GM18907 (cell line): Measurements from ENCODE around the gene IQCC.

Source experiments
- ATAC-seq: cut with Tn5 transposase; IDR thresholded peaks from one replicate; pipeline ENCODE4 v1.9.1; 2021; ENCODE audit warnings: mild to moderate bottlenecking, moderate library complexity; ENCODE audit not compliant: unreplicated experiment

Gene IQCC

DNA sequence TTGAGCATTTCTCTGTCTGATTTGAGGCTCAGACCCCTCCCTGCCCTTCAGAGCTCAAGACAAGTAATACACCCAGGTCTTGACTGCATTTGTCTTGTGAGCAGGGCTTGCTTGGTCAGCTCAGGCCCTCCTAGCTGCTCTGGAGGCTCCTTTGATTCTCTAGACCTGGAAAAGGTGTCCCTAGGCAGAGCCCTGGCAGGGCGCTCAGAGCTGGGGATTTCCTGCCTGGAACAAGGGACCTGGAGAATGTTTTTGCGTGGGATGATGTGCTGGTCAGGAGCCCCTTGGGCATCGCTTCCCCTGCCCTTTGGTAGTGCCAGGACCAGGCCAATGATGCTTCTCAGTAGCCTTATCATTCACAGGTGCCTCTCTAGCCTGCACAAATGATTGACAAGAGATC, 9.9 kb upstream of the IQCC start:
- ATAC-seq = no peak

DNA sequence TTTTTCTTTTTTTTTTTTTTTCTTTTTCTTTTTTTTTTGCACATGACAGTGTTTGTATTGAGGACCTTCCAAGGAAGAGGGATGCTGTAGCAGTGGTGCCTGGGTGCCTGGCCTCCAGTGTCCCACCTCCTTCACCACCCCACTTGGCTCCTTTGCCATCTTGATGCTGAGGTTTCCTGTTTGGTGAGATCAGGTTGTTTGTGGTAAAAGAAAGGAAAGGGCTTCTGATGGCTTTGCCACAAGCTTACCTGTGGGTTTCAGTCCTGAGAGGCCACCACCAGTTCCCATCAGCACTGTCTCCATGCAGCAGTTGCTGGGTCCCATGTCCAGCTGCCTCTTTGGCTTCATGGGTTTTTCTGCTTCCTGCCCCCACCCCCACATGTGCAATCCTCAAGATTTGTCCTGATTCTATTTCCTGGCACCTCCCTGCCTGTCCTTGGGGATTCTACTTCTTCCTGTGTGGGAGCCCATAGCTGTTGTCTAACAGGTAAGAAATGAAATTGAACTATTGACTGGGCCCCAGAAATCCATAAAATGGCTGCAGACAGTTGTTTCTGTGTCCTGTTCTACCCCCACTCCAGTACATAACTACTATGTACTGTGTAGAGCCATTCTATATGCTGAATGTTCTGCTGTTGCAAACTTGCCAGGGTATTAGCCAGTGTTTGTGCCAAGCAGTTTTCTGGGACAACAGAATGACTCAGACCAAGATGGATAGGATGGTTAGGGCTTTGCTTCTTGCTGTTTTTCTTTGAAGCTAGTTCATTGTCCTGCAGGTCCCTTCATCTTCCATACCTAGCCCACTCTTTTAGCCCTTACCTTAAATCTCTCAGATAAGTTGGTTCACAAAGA, 9.3 kb upstream of the IQCC start:
- ATAC-seq = no peak

GRCh38 chr1:32197074-32197473, 8.4 kb upstream of the IQCC start:
- ATAC-seq = no peak

- no peak for ATAC-seq
Observed at GRCh38 chr1:32197837-32198236, 7.6 kb upstream of the IQCC start.

- ATAC-seq = no peak
Observed at GRCh38 chr1:32198237-32199042, 7.0 kb upstream of the IQCC start.

DNA sequence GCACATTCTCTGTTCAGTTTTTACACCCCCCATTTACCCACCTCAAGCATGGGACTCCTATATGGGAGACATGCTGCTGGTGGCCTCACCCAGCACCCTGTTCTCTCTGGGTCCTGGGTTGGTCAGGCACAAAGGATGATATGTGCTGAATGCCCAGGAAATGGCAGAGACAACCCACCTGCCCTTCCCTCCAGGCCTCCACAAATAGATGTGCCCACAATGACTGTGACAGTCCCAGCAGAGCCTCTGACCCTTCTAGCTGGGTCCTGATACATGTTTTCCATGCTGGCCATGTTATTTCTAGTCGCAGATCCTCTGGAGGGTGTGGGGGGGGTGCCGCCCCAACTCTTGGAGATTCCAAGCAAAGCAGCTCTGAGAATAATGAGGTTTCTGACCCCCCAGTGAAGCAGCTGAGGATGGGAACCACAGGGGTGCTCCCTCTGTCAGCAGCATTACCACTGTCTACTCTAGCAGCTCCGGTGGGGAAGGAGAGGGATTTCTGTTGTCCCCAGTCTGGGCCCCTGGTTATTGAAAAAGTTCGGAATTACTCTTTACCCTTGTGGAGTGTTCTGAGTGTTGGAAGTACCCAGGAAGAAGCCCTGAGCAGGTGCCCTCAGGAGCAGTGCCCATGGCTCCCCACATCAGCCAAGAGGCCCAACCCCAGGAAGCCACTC, 6.3 kb upstream of the IQCC start:
- ATAC-seq = no peak

DNA sequence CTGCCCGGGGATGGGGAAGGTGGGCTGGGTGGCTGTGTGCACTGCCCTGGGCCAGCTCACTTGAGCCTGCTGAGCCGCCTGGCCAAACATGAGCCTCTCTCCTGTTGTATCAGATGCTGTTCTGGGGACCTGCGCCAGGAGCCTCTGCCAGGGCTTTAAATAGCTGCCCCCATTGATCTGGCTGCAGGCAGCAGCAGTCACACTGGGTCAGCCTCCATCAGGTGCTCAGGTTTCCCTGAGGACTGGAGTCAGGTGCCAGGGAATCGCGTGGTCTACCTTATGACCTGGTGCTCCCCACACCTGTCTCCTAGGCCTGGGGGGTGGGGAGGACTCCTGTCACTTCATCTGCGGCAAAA, 5.8 kb upstream of the IQCC start:
- ATAC-seq = no peak

- no peak for ATAC-seq
Observed at GRCh38 chr1:32200226-32201010, 5.1 kb upstream of the IQCC start, which contains the start of gene CCDC28B. CCDC28B (plus strand) TSS chr1:32200595; CDS start chr1:32201936, 1,341 bp downstream.

DNA sequence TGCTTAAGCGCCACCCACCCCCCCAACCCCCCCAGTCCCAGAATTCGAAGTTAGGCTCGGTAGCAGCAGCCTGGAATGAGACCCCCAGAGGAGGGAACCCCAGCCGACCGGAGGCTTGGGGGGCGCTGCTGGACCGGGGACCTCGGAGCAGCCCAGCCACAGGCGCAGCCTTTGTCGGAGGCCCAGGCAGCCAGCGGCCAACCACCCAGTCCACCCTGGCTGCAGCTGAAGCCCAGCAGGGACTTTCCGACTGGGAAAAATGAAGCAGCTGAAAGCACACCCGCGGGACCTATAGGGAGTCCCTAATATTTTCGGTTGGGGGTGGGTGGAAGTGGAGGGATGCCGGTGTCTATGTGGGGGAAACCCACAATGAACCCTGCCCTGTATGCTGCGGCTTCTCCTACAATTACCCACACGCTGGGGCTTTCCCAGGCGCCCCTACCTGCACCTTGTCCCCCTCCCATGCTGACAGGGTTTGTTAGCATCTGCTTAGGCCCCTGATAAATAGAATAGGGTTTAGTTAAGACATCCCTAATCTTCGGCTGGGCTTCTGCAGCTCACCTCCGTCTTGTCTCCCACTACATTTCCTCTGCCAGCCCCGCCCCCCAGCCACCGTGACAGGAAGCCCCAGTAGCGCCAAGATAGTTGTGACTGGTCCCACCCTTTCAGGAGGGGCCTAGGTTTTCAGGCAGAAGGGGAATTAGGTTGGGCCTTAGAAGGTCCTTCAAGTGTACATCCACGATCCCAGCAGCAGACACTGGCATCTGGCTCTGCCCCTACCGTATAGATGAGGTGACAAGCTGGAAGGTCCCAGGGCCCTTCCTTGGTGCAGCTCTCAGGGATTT, 4.2 kb upstream of the IQCC start:
- ATAC-seq = peak; percentile 38

- ATAC-seq = no peak
Observed at GRCh38 chr1:32204943-32205361, 519 bp upstream of the IQCC start.

DNA sequence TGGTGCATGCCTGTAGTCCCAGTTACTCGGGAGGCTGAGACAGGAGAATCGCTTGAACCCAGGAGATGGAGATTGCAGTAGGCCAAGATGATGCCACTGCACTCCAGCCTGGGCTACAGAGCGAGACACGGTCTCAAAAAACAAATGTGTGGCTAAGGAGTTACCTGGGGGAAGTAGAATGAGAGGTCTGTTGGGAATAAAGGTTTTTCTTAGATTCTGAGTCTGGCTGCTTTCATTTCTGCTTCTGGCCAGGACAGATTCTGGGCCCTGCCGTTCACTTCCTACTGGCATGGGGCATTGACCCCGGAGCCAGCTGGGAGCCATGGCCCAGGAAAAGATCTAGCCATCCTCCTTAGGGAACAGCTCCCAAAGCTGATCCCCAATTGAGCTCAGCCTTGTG, 3.0 kb downstream of the IQCC start:
- ATAC-seq = no peak

DNA sequence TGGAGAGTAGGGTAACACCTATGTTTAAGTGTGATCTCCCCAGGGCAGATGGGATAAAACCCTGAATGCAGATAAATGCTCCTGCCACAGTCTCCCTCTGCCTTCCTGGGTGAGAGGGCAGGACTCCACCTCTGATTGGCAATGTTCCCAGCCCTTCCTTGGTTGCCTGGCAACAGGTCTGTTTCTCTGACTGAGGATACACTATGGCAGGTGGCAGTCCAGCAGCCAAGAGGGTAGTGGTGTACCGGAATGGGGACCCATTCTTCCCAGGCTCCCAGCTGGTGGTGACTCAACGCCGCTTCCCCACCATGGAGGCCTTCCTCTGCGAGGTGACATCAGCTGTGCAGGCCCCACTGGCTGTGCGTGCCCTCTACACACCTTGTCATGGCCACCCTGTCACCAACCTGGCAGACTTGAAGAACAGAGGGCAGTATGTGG, 3.4 kb downstream of the IQCC start, which contains the start of gene DCDC2B:
DCDC2B (plus strand) TSS at position 199 of the 438 bp plus-strand sequence; CDS start at position 204, 5 bp downstream.
- ATAC-seq = no peak

- ATAC-seq = no peak
Observed at GRCh38 chr1:32215629-32216480, 10.4 kb downstream of the IQCC start.

DNA sequence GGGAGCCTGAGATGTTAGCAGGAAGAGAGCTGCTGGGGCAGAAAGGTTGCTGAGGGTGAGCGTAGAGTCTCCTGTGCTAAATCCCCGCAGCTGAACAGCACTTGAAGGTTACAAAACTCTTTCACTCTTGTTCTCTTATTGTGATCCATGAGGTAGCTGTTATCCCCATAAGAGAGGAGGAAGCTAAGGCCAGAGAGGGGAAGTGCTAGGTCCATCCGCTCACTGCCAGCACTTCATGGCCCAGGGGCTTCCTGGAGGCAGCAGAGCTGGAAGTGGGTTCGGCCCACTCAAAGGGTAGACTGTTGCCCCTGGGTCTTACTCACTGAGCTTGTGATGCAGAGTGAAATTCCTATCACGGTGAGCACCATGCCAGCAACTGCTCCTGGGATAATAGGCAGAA, 11.1 kb downstream of the IQCC start:
- ATAC-seq = no peak

DNA sequence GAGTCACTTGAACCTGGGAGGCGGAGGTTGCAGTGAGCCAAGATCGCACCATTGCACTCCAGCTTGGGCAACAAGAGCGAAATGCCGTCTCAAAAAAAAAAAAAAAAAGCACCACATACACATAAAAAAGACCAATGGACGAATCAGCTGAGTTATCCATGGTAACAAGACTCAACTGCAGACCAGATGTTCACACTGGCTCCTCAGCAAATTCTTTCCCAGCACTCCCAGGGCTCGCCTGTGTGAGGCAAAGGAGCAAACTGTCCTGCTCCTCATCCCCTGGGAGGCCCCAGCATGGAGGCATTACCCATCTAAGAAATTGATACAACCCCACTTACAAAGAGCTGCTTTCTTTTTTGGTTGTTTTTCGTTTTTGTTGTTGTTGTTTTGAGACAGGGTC, 13.6 kb downstream of the IQCC start:
- no peak for ATAC-seq

- ATAC-seq = no peak
Observed at GRCh38 chr1:32220746-32221580, 15.5 kb downstream of the IQCC start.

DNA sequence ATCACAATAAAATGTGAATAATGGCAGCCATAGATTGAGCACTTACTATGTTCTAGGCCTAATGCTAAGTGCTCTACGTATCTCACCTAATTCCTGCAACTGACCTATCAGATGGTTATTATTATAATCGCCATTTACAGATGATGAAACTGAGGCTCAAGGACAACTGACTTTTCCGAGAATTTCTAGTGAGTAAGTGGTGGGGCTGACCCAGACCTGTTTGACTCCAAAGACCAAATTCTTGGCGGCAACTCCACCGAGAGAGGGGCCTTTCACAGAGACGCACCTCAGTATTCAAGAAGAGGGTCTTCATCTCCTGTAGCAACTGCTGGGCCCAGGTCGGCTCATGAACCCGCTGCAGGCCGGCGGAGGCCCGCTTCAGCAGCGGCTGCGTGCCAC, 16.1 kb downstream of the IQCC start:
- no peak for ATAC-seq
